AG10803 (cell line): Measurements from ENCODE around the gene ARHGAP10.

Experiments used
- DNase-seq: peaks from one replicate; pipeline ENCODE4 v3.0.0; 2010; ENCODE audit warnings: low read depth
- H3K4me3 ChIP-seq: 2 replicates; pipeline ENCODE4 v1.5.1; 2011; ENCODE audit warnings: mild to moderate bottlenecking, low read length, control low read depth
- CTCF ChIP-seq: conservative IDR thresholded peaks from 2 replicates; pipeline ENCODE4 v1.5.1; 2011; ENCODE audit warnings: mild to moderate bottlenecking, low read length, control low read depth, inconsistent platforms

ARHGAP10 gene

GRCh38 chr4:147801820-147802219, 69.9 kb downstream of the ARHGAP10 start:
- no peak for TF ChIP-seq CTCF
- no peak overlapping the region for H3K4me3 ChIP-seq
- no peak for DNase-seq

GRCh38 chr4:147802346-147802745, 70.5 kb downstream of the ARHGAP10 start:
- TF ChIP-seq CTCF, result no peak
- DNase-seq, result no peak
- H3K4me3 ChIP-seq, result no peak overlapping the region

- H3K4me3 ChIP-seq, result no peak overlapping the region
- no peak for DNase-seq
- TF ChIP-seq CTCF, result no peak
Observed at GRCh38 chr4:147805946-147806345, 74.1 kb downstream of the ARHGAP10 start.

- no peak for DNase-seq
- no peak overlapping the region for H3K4me3 ChIP-seq
- TF ChIP-seq CTCF, result no peak
Observed at GRCh38 chr4:147808447-147808846, 76.6 kb downstream of the ARHGAP10 start.

- no peak overlapping the region for H3K4me3 ChIP-seq
- DNase-seq, result no peak
- TF ChIP-seq CTCF, result no peak
Observed at GRCh38 chr4:147809211-147809610, 77.3 kb downstream of the ARHGAP10 start.

GRCh38 chr4:147811878-147812277, 80.0 kb downstream of the ARHGAP10 start:
- no peak overlapping the region for H3K4me3 ChIP-seq
- TF ChIP-seq CTCF, result no peak
- no peak for DNase-seq

GRCh38 chr4:147813109-147813773, 81.4 kb downstream of the ARHGAP10 start:
- peak; percentile 75 for DNase-seq
- H3K4me3 ChIP-seq, result no peak overlapping the region; the same call in 1 of the 2 replicates
- TF ChIP-seq CTCF, result 0 out of 2 replicates have a peak, but pooled peaks have one; percentile 8
